Endometrial microvascular endothelial cells (primary cell): ENCODE measurements around the gene NAALADL2. TPM values are rescaled to one million over a fixed set of nuclear protein-coding genes. Genes with fewer than 3 reads are reported as not detected.
"Not testable (repeated sequence)": the region's sequence is repeated elsewhere in the genome, so short reads cannot be mapped to it uniquely, and the experiment has no call there.

Experiments
- in situ Hi-C: cut with HindIII; loops from 2 replicates; pipeline ENCODE4 v1.10.0; 2017; ENCODE audit warnings: low sequenced_read_pairs, low pct_unique_long_range_greater_than_20kb; ENCODE audit errors: inconsistent ontology term
- total RNA-seq: library from RNA; depleted of rRNA; stranded (reverse); fragments of >200 nt; gene quantifications from one replicate; pipeline ENCODE4 v1.2.3, GENCODE V29; 2015; ENCODE audit errors: inconsistent ontology term

Gene NAALADL2
- total RNA-seq, 1 donor from 2014 or later = not detected

DNA sequence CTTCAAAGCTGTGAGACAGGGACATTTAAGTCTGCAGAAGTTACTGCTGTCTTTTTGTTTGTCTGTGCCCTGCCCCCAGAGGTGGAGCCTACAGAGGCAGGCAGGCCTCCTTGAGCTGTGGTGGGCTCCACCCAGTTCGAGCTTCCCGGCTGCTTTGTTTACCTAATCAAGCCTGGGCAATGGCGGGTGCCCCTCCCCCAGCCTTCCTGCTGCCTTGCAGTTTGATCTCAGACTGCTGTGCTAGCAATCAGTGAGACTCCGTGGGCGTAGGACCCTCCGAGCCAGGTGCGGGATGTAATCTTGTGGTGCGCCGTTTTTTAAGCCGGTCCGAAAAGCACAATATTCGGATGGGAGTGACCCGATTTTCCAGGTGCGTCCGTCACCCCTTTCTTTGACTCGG, 928.0 kb downstream of the NAALADL2 start:
- in situ Hi-C loops = not testable (repeated sequence)

DNA sequence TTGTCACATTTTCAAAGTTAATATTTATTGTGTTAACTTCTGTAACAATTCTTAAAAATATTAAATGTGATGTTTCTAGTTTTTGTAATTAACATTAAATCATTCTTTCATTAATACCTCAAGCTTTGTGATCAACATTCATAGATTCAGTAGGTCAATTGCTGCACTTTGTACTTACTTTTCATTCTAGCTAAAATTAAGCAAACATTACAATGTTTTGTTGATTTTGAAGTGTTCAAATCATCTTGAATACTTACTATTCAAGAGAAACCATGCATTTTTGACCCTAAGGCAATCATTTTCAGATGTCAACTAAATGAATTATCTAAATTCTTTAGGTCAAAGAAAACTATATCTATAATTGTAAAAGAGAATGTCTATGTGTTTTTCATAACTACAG, 933.1 kb downstream of the NAALADL2 start:
- in situ Hi-C loops = no loop called here

DNA sequence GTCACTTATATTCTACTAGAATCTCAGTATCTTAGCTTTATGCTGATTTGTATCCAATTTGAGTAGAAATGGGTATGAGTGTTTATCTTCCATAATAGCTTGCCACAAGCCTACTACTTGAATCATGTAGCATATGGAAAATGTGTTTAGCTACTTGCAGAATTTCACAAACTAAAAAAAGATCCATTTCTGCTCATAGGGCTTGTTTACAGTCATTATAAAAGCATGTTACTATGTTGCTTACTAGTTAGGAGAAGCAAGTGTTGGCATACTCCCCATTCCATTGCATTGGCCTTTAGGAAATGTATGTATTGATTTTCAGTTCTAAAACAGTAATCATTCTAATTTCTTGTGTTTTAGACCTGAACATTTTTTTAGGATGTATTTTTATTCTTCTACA, 939.2 kb downstream of the NAALADL2 start:
- in situ Hi-C loops = no loop called here

DNA sequence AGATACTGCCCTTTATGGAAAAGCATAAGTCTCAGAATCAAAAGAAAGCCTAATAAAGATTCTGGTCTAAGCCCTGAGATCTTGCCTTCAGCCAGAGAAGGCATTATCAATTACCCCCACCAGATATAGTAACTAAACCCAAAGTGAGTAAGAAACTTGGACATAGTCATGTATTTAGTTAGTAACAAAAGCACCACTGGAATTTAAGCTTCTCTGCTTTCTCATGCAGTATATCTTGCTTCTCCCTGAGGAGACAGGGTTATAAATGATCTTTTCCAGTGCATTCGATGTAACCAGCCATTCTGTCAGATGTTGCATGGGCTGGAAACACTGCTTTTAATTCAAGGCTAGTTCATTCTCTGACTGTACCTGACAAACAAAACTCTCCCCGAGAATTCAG, 946.7 kb downstream of the NAALADL2 start:
- in situ Hi-C loops = no loop called here

DNA sequence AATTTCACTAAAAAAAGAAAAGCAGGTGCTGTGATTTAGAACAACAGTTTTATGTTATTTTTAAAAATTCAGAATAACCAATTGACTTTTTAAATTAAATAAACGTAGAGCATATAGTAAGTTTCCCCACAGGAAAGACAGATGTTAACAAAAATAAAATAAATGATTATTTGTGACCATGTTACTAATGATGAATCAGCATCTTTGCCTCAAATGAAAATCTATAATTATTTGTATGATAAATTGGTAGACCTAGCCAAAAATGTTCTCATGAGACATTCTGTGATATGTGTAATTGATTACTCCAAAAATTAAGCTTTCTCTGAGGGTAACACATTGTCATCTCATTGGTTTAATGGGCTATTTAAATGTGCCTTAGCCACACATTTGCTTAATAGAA, 948.0 kb downstream of the NAALADL2 start:
- in situ Hi-C loops = no loop called here

DNA sequence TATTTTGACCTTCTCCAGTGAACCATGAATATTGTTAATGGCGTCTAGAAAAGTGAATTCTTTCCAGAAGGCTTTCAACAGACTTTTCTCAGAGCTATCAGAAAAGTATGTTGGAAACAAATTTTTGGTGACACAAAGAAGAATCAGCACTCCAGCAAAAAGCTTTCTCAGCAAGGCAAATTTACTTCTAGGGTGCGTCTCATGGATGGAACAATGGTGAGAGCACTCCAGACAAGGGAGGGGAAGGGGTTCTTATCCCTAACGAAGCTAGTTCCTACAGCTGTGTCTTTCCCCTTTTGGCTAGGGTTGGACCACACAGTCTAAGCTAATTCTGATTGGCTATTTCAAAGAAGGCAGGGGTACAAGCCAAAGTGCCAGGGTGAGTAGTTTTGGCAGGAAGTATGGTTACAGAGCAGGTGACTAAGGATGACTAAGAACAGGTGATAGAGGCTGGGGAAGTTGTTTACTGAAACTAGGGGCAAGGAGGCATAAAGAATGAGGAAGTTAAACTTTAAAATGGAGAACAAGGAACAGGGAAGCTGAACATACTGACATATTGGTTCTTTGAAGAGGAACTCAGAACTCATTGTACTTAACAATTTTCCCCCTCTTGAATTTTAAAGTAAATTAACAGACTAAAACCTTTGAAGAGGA, 959.8 kb downstream of the NAALADL2 start:
- in situ Hi-C loops = no loop called here

DNA sequence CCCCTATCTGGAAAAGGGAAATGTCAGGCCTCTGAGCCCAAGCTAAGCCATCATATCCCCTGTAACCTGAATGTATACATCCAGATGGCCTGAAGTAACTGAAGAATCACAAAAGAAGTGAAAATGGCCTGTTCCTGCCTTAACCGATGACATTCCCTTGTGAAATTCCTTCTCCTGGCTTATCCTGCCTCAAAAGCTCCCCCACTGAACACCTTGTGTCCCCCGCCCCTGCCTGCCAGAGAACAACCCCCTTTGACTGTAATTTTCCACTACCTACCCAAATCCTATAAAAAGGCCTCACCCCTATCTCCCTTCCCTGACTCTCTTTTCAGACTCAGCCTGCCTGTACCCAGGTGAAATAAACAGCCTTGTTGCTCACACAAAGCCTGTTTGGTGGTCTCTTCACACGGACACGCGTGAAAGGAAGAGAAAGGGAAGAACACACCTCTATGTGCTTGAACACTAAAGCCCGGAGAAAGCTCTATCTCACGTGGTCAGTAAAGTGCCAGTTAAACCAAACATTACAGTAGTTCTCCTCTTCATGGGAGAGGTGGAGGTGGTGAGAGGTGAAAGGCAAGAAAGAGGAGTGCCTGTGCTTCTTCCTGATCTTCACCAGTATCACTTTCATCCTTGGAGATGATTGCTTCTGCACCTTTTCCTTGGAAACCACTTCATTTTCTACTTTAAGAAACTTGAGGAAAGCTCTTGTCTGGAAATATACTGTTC, 963.8 kb downstream of the NAALADL2 start:
- in situ Hi-C loops = not testable (repeated sequence)

DNA sequence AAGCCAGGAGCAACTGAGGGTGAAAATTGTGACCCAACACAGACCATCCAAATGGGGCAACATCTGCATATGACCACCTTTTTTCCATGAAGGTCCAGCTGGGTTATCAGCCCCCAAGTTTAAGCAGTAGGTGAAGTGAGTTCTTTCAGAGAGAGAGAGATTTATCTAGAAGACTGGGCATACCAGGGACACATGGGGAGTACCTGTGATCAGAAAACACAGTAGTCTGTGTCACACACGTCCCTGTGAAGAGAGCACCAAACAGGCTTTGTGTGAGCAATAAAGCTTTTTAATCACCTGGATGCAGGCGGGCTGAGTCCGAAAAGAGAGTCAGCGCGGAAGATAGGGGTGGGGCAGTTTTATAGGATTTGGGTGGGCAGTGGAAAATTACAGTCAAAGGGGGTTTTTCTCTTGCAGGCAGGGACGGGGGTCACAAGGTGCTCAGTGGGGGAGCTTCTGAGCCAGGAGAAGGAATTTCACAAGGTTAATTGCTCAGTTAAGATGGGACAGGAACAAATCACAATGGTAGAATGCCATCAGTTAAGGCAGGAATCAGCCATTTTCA, 966.0 kb downstream of the NAALADL2 start:
- in situ Hi-C loops = not testable (repeated sequence)

DNA sequence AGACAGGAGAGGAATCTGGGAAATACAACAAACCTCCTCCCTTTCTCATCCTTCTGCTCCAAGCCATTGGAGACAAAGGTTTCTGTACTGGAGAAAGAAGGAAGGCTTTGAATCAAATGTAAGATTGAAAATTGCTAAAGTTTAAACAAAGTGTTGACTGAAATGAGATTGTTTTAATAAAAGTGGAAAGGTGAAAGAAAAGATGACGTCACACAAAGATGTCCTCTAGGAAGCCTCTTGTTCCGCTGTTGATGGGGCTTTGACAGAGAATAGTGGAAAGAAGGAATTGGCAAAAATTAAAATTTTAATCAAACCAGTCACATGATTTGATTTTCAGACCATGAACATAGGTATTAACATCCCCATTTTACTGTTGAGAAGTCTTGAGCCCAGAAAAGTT, 967.6 kb downstream of the NAALADL2 start:
- in situ Hi-C loops = no loop called here

DNA sequence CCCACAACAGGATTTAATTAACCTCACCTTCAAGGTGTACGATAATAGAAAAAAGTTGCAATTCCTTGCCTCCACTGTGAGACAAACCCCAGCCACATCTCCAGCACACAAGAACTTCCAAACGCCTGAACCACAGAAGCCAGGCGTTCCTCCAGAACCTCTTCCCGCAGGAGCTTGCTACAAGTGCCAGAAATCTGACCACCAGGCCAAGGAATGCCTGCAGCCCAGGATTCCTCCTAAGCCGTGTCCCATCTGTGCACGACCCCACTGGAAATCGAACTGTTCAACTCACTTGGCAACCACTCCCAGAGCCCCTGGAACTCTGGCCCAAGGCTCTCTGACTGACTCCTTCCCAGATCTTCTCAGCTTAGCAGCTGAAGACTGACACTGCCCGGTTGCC, 970.7 kb downstream of the NAALADL2 start:
- in situ Hi-C loops = not testable (repeated sequence)

DNA sequence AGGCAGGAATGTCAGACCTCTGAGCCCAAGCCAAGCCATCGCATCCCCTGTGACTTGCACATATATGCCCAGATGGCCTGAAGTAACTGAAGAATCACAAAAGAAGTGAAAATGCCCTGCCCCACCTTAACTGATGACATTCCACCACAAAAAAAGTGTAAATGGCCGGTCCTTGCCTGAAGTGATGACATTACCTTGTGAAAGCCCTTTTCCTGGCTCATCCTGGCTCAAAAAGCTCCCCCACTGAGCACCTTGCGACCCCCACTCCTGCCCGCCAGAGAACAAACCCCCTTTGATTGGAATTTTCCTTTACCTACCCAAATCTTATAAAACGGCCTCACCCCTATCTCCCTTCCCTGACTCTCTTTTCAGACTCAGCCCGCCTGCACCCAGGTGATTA, 976.6 kb downstream of the NAALADL2 start:
- in situ Hi-C loops = not testable (repeated sequence)

DNA sequence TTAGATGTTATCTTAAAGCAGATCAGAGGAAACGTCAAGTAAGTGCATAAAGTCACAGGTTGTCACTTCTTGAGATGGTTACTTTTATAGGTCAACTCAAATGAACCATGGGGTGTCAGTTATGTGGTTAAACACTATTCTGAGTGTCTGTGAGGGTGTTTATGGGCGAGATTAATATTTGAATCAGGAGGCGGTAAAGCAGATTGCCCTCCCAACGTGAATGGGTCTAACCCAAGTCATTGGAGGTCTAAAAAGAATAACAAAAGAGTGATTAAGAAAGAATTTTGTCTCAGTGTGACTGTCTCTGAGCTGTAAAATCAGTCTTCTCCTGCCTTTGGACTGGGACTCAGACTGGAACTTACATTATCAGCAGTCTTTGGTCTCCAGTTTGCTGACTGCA, 977.5 kb downstream of the NAALADL2 start:
- in situ Hi-C loops = no loop called here

DNA sequence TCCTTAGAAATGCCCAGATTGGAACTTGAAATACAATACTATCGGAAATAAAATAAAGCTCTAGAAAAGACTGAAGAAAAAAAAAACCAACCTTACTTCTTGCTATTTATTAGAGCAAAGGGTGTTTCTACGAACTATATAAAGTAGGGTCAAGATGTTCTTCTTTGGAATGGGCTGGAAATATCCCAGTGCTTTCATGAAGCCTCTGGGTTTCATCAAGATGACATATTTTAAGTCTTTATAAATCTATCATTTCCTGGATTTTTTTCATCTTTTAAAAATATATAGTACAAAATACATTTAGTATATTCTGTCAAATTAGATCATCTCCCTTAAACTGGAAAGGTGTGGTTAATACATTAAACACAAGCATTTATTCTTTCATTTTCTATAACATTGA, 978.8 kb downstream of the NAALADL2 start:
- in situ Hi-C loops = no loop called here

DNA sequence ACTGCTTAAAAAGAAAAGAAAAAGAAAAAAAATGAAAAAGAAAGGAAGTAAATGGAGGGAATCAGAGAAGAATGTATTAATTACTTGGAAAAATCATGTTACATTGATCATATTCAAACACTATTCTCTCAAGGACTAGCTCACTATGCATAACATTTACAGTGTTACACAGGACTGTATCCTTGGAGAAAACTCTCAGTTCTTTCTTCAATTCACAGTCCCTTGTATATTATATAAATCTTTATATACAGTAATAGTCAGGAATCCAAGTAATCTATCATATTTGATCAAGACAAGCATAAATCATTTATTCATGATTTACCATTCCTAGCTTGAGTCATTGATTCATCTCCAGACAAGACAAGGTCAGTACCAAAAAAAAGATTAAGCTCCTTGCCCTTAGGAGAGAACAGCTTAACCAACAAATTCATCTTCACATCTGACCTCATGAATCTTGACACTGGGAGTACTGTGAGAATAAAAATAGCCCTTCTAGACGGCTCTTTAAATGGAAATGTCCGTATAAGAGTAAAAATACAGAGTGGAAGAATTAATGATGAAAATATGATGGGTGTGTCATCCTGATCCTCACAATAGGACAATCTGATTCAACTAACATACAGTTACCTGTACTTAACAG, 980.4 kb downstream of the NAALADL2 start:
- in situ Hi-C loops = no loop called here

DNA sequence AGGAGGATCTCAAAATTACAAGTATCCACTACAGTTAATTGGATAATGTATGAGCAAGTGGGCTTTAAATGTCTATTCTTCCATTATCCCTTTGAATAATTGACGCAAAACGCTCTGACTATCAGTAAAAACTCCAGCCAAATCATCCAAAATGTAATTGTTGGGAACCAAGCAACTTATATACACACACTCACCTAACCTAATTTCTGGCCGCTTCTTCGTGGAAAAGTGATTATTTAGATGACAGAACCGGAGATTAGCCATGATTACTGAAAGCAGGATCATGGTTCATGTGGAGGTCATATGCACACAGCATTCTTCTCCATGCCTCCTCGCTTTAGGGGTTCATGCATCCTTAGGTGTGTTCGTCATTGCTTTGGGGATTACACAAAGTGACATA, 992.4 kb downstream of the NAALADL2 start:
- in situ Hi-C loops = no loop called here

DNA sequence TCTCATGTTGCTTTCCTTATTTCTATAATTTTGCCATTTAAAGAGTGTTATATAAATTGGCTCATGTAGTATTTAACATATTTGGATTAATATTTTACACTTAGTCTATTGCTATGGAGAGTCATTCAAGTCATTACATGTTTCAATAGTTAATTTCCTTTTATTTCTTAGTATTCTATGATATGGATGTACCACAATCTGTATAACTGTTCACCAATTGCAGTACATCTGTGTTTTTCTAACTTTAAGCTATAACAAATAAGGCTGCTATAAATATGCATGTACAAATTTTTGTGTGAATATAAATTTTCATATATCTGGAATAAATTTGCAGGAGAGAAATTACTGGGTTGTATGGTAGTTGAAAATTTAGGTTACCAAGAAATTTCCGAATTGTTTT, 993.4 kb downstream of the NAALADL2 start:
- in situ Hi-C loops = no loop called here

DNA sequence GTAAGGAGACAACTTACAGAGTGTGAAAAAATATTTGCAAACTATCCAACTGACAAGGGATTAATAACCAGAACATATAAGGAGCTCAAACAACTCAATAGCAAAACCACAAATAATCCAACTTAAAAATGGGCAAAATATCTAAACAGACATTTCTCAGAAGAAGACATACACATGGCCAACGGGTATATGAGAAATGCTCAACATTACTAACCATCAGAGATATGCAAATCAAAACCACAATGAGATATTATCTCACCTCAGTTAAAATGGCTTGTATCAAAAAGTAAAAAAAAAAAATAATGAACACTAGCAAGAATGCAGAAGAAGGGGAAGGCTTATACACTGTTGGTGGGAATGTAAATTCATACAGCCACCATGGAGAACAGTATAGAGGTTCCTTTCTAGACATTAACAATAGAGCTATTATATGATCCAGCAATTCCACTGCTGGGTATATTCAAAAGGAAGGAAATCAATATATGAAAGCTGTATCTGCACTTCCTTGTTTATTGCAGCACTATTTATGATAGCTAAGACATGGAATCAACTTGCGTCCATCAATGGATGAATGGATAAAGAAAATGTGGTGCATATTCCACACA, 998.6 kb downstream of the NAALADL2 start:
- in situ Hi-C loops = no loop called here
